DND-41 (cell line): ENCODE measurements around the gene BPIFB3.

ENCODE experiments used
- EZH2 ChIP-seq: IDR thresholded peaks from 3 replicates; pipeline ENCODE4 v1.6.1; 2012; ENCODE audit warnings: borderline replicate concordance, low read depth, mild to moderate bottlenecking, moderate library complexity, low read length, inconsistent platforms; ENCODE audit not compliant: severe bottlenecking
- TF ChIP-seq, protein P1 (sequence below): IDR thresholded peaks from 2 replicates; pipeline ENCODE4 v1.5.1; 2012; ENCODE audit warnings: borderline replicate concordance, low read length, moderate library complexity, mild to moderate bottlenecking; ENCODE audit not compliant: poor library complexity, severe bottlenecking; ENCODE audit errors: extremely low read depth

DNA sequence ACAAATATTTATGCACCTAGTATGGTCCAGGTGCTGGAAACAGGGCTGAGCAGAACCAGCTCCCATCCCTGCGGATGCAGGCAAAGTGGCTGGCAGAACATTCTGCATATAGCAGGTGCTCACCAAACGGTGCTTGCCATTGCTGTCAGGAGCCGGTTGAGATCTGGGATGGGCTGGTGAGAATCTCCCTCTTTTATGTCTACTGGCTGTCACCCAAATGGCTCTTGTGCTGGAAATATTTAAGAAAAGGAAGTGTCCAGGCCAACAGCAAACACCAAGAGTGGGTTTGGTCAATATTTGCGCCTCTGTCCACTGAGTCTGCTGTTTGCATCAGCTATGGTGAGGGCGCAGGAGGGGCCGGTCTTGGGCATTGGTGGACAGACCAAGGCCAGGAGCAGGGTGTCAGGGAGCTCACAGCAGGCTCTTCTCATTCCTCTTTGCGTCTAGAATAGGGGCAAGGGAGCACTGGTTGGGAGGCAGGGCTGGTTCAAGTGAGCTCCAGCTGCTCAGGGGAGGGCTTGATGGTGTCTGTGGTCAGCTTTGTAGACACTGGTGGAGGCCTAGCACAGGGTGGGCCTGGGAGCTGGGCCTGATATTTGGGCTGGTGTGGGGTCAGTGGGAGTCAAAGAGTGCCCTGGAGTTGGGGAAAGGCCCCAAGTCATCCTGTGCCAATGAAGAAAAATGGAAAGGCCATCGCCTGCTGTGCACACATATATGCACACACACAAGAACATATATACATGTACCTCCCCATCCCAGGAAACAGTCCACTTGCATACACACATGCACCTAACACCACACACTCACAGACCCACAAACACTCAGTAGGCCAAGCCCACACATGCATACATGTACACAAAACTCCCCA, 47.6 kb upstream of the BPIFB3 start:
- TF ChIP-seq, protein P1, sequence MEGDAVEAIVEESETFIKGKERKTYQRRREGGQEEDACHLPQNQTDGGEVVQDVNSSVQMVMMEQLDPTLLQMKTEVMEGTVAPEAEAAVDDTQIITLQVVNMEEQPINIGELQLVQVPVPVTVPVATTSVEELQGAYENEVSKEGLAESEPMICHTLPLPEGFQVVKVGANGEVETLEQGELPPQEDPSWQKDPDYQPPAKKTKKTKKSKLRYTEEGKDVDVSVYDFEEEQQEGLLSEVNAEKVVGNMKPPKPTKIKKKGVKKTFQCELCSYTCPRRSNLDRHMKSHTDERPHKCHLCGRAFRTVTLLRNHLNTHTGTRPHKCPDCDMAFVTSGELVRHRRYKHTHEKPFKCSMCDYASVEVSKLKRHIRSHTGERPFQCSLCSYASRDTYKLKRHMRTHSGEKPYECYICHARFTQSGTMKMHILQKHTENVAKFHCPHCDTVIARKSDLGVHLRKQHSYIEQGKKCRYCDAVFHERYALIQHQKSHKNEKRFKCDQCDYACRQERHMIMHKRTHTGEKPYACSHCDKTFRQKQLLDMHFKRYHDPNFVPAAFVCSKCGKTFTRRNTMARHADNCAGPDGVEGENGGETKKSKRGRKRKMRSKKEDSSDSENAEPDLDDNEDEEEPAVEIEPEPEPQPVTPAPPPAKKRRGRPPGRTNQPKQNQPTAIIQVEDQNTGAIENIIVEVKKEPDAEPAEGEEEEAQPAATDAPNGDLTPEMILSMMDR = no peak
- TF ChIP-seq EZH2 = no peak
